Activated T-helper 1 cell treated with anti-CD3 and anti-CD28 coated beads, Interleukin-12 subunit alpha, Interleukin-12 subunit beta, Interleukin-2, Interleukin-4 antibody, amounts not matched to agents 30 ng/mL and 10 ng/mL and 1 ng/mL, durations not matched to agents 14 hours and 24 hours and 36 hours (primary cell): Measurements from ENCODE around the gene GRIPAP1. TPM values are rescaled to one million over a fixed set of nuclear protein-coding genes. Genes with fewer than 3 reads are reported as not detected.
"Not testable (repeated sequence)": the region's sequence is repeated elsewhere in the genome, so short reads cannot be mapped to it uniquely, and the experiment has no call there.

ENCODE experiments used
- DNase-seq: peaks from one replicate; pipeline ENCODE4 v3.0.0; 2021; ENCODE audit warnings: low spot score
- H3K27ac Mint-ChIP-seq: one replicate; pipeline ENCODE4 v1.8.0; 2021; ENCODE audit warnings: mild to moderate bottlenecking, mixed read lengths
- H3K27me3 Mint-ChIP-seq: one replicate; pipeline ENCODE4 v1.8.0; 2022; ENCODE audit warnings: mild to moderate bottlenecking, moderate library complexity, mixed read lengths; ENCODE audit not compliant: insufficient read depth
- H3K36me3 Mint-ChIP-seq: one replicate; pipeline ENCODE4 v1.8.0; 2021; ENCODE audit warnings: low read depth, mixed read lengths
- H3K4me1 Mint-ChIP-seq: one replicate; pipeline ENCODE4 v1.8.0; 2021; ENCODE audit warnings: low read depth, mixed read lengths
- H3K4me3 Mint-ChIP-seq: one replicate; pipeline ENCODE4 v1.8.0; 2021; ENCODE audit warnings: mild to moderate bottlenecking, moderate library complexity, mixed read lengths
- H3K9me3 Mint-ChIP-seq: one replicate; pipeline ENCODE4 v1.8.0; 2021; ENCODE audit warnings: mixed read lengths
- intact Hi-C: fragments of 100-400 bp; cut with micrococcal nuclease; formaldehyde crosslinking; loops from one replicate; pipeline ENCODE4 v1.15.1; 2024
- total RNA-seq: library from RNA; stranded (reverse); gene quantifications from 2 replicates; pipeline ENCODE4 v1.2.3, GENCODE V29; 2022

GRIPAP1 gene
- total RNA-seq, 1 donor from 2014 or later, result 85.8 TPM

GRCh38 chrX:48983896-48984295 lies 18.2 kb downstream of the GRIPAP1 start:
- Mint-ChIP-seq H3K27me3 (no peaks in the 10 kb centered on the region), H3K36me3 (peaks cover 27% of the 10 kb centered on the region), H3K9me3 (no peaks in the 10 kb centered on the region), H3K27ac (no peak overlapping the region), H3K4me1 (no peaks in the 10 kb centered on the region), H3K4me3 (no peak overlapping the region)
- no peak for DNase-seq
- intact Hi-C loops, result no loop called here

DNA sequence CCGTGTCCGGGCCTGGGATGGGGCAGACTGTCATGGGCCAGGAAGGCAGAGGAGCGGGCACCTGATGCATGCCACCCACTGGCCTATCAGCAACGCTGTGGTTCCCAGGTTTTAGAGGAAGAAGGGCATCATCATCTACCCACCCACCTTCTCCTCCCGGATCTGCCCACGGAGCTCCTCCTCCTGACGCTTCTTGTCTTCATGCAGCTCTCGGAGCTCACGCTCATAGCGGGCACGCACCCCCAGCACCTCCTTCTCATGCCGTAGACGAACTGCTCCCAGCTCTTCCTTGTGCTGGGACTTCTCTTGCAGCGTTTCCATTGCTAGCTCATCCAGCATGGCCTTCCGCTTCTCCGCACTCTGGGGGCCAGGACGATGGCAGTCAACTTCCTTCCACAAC lies 19.0 kb downstream of the GRIPAP1 start:
- no peaks in the 10 kb centered on the region for H3K27me3 Mint-ChIP-seq
- no peaks in the 10 kb centered on the region for H3K9me3 Mint-ChIP-seq
- DNase-seq, result no peak
- no peak overlapping the region for H3K4me3 Mint-ChIP-seq
- intact Hi-C loops, result no loop called here
- no peak overlapping the region for H3K27ac Mint-ChIP-seq
- H3K4me1 Mint-ChIP-seq, result no peaks in the 10 kb centered on the region
- peaks cover 26% of the 10 kb centered on the region for H3K36me3 Mint-ChIP-seq

DNA sequence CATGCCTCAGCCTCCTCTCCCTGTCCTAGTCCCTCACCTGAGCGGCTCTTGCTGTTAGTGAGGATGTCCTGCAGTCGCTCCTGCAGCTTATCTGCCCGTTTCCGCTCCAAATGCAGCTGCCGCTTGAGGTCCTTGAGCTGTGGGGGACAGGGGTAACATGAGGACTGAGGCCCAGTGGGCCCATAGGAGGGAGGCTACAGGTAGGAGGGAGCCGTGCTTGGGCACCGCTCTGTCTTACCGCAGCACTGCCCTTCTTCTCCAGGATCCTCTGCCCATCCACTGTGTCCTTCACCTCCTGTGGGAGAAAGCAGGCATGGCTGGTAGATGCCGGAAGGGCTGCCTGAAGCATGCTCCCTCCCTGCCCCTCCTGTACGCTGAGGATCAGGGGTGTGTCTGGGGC lies 20.9 kb downstream of the GRIPAP1 start:
- peaks cover 31% of the 10 kb centered on the region for H3K36me3 Mint-ChIP-seq
- no peak overlapping the region for H3K27ac Mint-ChIP-seq
- H3K4me3 Mint-ChIP-seq, result no peak overlapping the region
- no peaks in the 10 kb centered on the region for H3K9me3 Mint-ChIP-seq
- H3K4me1 Mint-ChIP-seq, result no peaks in the 10 kb centered on the region
- intact Hi-C loops, result no loop called here
- no peak for DNase-seq
- no peaks in the 10 kb centered on the region for H3K27me3 Mint-ChIP-seq

DNA sequence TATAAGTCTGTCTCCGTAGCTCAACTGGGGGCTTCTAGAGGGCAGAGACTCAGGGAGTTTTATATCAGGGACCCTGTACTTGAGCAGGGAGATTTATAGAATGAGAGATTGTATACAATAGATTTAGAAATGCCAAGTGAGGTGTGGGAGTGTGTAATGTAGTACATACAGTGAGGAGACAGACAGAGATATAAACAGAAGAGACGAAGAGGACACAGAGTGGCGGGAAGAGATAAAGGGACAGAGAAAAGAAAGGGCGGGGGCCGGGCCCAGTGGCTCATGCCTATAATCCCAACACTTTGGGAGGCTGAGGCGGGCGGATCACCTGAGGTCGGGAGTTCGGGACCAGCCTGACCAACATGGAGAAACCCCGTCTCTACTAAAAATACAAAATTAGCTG lies 21.7 kb downstream of the GRIPAP1 start:
- H3K4me3 Mint-ChIP-seq, H3K9me3 Mint-ChIP-seq, H3K27ac Mint-ChIP-seq, DNase-seq, H3K4me1 Mint-ChIP-seq, intact Hi-C loops, H3K27me3 Mint-ChIP-seq: not testable (repeated sequence)
- H3K36me3 Mint-ChIP-seq, result peaks cover 32% of the 10 kb centered on the region

- Mint-ChIP-seq H3K9me3 (no peaks in the 10 kb centered on the region), H3K4me3 (no peak overlapping the region), H3K36me3 (peaks cover 27% of the 10 kb centered on the region), H3K4me1 (peaks cover 7% of the 10 kb centered on the region), H3K27ac (peak overlapping the region; percentile 40), H3K27me3 (no peaks in the 10 kb centered on the region)
- DNase-seq, result no peak
- intact Hi-C loops, result no loop called here
Observed at GRCh38 chrX:48978226-48978625, 23.8 kb downstream of the GRIPAP1 start.

GRCh38 chrX:48976086-48976485 lies 26.0 kb downstream of the GRIPAP1 start:
- Mint-ChIP-seq H3K4me1 (peaks cover 15% of the 10 kb centered on the region), H3K9me3 (no peaks in the 10 kb centered on the region), H3K27me3 (no peaks in the 10 kb centered on the region), H3K27ac (no peak overlapping the region), H3K36me3 (peaks cover 30% of the 10 kb centered on the region), H3K4me3 (no peak overlapping the region)
- intact Hi-C loops, result no loop called here
- DNase-seq, result no peak

- intact Hi-C loops, result no loop called here
- Mint-ChIP-seq H3K27me3 (no peaks in the 10 kb centered on the region), H3K27ac (peak overlapping the region; percentile 20), H3K4me1 (peaks cover 15% of the 10 kb centered on the region), H3K4me3 (no peak overlapping the region), H3K36me3 (peaks cover 27% of the 10 kb centered on the region), H3K9me3 (no peaks in the 10 kb centered on the region)
- no peak for DNase-seq
Observed at GRCh38 chrX:48975541-48975940, 26.5 kb downstream of the GRIPAP1 start.

DNA sequence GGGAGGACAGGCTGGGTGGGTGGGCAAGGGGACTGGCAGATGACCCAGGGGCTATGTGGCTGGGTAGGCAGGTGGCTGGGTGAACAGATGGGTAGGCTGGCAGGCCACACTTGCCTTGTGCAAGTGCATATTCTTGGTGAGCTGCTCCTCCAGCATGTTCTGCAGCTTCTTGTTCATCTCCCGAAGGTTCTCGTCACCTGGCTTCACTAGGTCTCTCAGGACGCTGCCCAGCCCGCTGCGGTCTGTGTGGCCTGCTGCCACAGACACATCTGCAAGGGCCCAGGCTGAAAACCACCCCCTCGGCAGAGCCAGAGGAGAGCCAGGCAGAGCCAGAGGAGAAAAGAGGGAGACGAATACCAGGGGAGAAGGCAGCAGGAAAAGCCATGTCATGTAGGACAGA lies 27.0 kb downstream of the GRIPAP1 start:
- DNase-seq, result no peak
- Mint-ChIP-seq H3K27me3 (no peaks in the 10 kb centered on the region), H3K27ac (no peak overlapping the region), H3K36me3 (peaks cover 24% of the 10 kb centered on the region), H3K4me3 (no peak overlapping the region), H3K9me3 (no peaks in the 10 kb centered on the region), H3K4me1 (peaks cover 15% of the 10 kb centered on the region)
- intact Hi-C loops, result no loop called here

GRCh38 chrX:48974574-48974973 lies 27.5 kb downstream of the GRIPAP1 start:
- H3K4me1 Mint-ChIP-seq, result peaks cover 15% of the 10 kb centered on the region
- H3K36me3 Mint-ChIP-seq, result peaks cover 24% of the 10 kb centered on the region
- H3K9me3 Mint-ChIP-seq, result no peaks in the 10 kb centered on the region
- H3K4me3 Mint-ChIP-seq, result no peak overlapping the region
- intact Hi-C loops, result loop anchor here (5.0 kb wide), 1 partner anchor 128 kb away; no protein-coding TSS in a partner anchor
- H3K27me3 Mint-ChIP-seq, result no peaks in the 10 kb centered on the region
- DNase-seq, result no peak
- H3K27ac Mint-ChIP-seq, result no peak overlapping the region

- intact Hi-C loops, result loop anchor here (5.0 kb wide), 1 partner anchor 128 kb away; no protein-coding TSS in a partner anchor
- Mint-ChIP-seq H3K36me3 (peaks cover 24% of the 10 kb centered on the region), H3K4me3 (no peak overlapping the region), H3K4me1 (peaks cover 15% of the 10 kb centered on the region), H3K9me3 (no peaks in the 10 kb centered on the region), H3K27ac (no peak overlapping the region), H3K27me3 (no peaks in the 10 kb centered on the region)
- DNase-seq, result no peak
Observed at GRCh38 chrX:48974033-48974432, 28.0 kb downstream of the GRIPAP1 start.

GRCh38 chrX:48972220-48973164 lies 29.6 kb downstream of the GRIPAP1 start:
- H3K27ac Mint-ChIP-seq, result no peak overlapping the region
- H3K9me3 Mint-ChIP-seq, result no peaks in the 10 kb centered on the region
- no peak overlapping the region for H3K4me3 Mint-ChIP-seq
- H3K36me3 Mint-ChIP-seq, result peaks cover 16% of the 10 kb centered on the region
- intact Hi-C loops, result loop anchor here (5.0 kb wide), 1 partner anchor 130 kb away; no protein-coding TSS in a partner anchor
- H3K4me1 Mint-ChIP-seq, result peaks cover 15% of the 10 kb centered on the region
- no peak for DNase-seq
- H3K27me3 Mint-ChIP-seq, result no peaks in the 10 kb centered on the region

DNA sequence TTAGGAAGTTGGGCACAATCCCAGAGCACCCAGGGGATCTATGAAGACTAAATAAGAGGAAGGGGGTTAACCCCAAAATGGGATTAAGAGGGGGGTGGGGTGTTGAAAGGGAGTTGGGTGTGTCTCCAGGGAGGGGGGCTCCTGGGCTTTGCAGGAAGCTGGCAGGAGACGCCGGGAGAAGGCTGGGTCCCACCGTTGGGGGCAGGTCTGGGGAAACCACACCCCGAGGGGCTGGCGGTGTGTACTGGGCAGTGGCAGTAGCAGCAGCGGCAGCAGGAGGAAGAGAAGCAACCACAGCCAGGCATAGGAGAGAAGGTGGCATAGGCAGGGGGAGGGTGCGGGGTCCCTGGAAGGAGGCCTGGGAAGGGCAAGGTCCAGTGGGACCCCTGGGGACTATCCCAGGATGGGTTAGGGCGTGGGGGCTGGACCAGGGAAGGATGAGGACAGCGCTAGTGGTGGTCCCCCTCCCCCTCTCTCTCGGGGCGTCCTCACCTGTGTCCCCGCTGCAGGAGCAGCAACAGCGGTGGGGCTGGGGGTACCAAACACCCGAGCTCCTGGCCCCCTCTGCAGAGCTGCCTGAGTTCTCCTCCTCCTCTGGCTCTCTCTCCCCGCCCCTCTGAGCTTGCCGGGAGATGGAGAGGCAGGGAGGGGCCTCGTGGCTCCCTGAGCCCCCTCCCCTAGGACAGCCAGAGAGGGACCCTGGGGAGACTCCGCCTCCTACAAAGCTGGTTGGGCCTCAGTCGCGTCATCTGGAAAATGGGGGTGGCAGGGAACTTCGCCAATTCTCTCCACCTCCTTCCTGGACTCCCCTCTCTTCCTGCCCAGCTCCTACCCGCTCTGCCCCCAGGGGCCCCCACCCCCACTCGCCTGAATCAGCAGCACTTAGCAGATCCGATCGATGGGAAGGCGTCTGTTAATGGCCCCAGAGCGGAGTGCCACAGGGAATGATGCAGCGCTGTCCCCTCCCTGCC lies 30.5 kb downstream of the GRIPAP1 start, which contains the start of gene KCND1:
Gene KCND1 (minus strand): TSS at position 596 of the 971 bp plus-strand sequence. CDS start 1,573 bp downstream, outside the sequence.
- H3K27ac Mint-ChIP-seq, result no peak within 1 kb of the TSS
- H3K4me3 Mint-ChIP-seq, result no peak within 1 kb of the TSS
- peaks cover 15% of the 10 kb centered on the region for H3K36me3 Mint-ChIP-seq
- no peak for DNase-seq
- H3K27me3 Mint-ChIP-seq, result no peaks in the 10 kb centered on the region
- intact Hi-C loops, result loop anchor here (5.0 kb wide), 1 partner anchor 131 kb away; no protein-coding TSS in a partner anchor
- no peaks in the 10 kb centered on the region for H3K9me3 Mint-ChIP-seq
- peaks cover 15% of the 10 kb centered on the region for H3K4me1 Mint-ChIP-seq
